ENCODE measurements around the gene WDR93. TPM values are rescaled to one million over a fixed set of nuclear protein-coding genes. Genes with fewer than 3 reads are reported as not detected.
A peak's percentile ranks its signal among the peaks of the same experiment; 100 is the strongest.

WDR93 gene
- total RNA-seq, 4 donors from 2014 or later: 0.13 to 0.42 (median 0.17) TPM; not detected in 1

- Histone ChIP-seq H3K9me3 (no peaks in the 10 kb centered on the region), H3K36me3 (no peaks in the 10 kb centered on the region), H3K27me3 (no peaks in the 10 kb centered on the region), H3K27ac (replicated peaks in 1 of 4) (no peak overlapping the region), H3K4me1 (peaks cover 4 to 23% (median 17%) of the 10 kb centered on the region in 4 donors), H3K4me3 (no peak overlapping the region)
- WGBS: 72% methylated on average over 12 of the region's 12 CpGs
- intact Hi-C loops (cut with DNase I): no loop called here
- TF ChIP-seq POLR2A (IDR thresholded peaks at IDR 0.05; ENCODE audit: low read depth): no peak
- TF ChIP-seq, protein P1, sequence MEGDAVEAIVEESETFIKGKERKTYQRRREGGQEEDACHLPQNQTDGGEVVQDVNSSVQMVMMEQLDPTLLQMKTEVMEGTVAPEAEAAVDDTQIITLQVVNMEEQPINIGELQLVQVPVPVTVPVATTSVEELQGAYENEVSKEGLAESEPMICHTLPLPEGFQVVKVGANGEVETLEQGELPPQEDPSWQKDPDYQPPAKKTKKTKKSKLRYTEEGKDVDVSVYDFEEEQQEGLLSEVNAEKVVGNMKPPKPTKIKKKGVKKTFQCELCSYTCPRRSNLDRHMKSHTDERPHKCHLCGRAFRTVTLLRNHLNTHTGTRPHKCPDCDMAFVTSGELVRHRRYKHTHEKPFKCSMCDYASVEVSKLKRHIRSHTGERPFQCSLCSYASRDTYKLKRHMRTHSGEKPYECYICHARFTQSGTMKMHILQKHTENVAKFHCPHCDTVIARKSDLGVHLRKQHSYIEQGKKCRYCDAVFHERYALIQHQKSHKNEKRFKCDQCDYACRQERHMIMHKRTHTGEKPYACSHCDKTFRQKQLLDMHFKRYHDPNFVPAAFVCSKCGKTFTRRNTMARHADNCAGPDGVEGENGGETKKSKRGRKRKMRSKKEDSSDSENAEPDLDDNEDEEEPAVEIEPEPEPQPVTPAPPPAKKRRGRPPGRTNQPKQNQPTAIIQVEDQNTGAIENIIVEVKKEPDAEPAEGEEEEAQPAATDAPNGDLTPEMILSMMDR (IDR thresholded peaks at IDR 0.05): peak in 2 of 3 experiments; percentile 23 to 30
- DNase-seq (ENCODE audit: extremely low spot score): no peak
Observed at GRCh38 chr15:89673165-89673512, 17.5 kb upstream of the WDR93 start.

GRCh38 chr15:89674526-89674925 lies 16.1 kb upstream of the WDR93 start:
- DNase-seq (ENCODE audit: extremely low spot score): no peak
- Histone ChIP-seq H3K4me1 (peaks cover 4 to 32% (median 22%) of the 10 kb centered on the region in 4 donors), H3K27me3 (no peaks in the 10 kb centered on the region), H3K36me3 (no peaks in the 10 kb centered on the region), H3K9me3 (no peaks in the 10 kb centered on the region), H3K4me3 (no peak overlapping the region), H3K27ac (replicated peaks in 1 of 4) (no peak overlapping the region)
- no peak for TF ChIP-seq EP300 (IDR thresholded peaks at IDR 0.05)
- no peak for TF ChIP-seq POLR2AphosphoS5 (IDR thresholded peaks at IDR 0.05)
- no peak for TF ChIP-seq POLR2A (IDR thresholded peaks at IDR 0.05; ENCODE audit: low read depth)
- TF ChIP-seq, protein P1 (IDR thresholded peaks at IDR 0.05): no peak
- intact Hi-C loops (cut with DNase I): no loop called here
- WGBS: 89% methylated on average over 4 of the region's 4 CpGs

- 79% methylated on average over 6 of the region's 6 CpGs for WGBS
- peak; percentile 60 for DNase-seq (ENCODE audit: extremely low spot score)
- Histone ChIP-seq H3K36me3 (no peaks in the 10 kb centered on the region), H3K27me3 (no peaks in the 10 kb centered on the region), H3K27ac (replicated peaks in 1 of 4) (no peak overlapping the region), H3K4me3 (no peak overlapping the region), H3K9me3 (no peaks in the 10 kb centered on the region), H3K4me1 (peaks cover 14 to 42% (median 32%) of the 10 kb centered on the region in 4 donors)
- TF ChIP-seq POLR2AphosphoS5 (IDR thresholded peaks at IDR 0.05): no peak
- TF ChIP-seq EP300 (IDR thresholded peaks at IDR 0.05): no peak
- intact Hi-C loops (cut with DNase I): no loop called here
Observed at GRCh38 chr15:89675606-89676005, 15.0 kb upstream of the WDR93 start.

- Histone ChIP-seq H3K4me1 (peaks cover 27 to 50% (median 37%) of the 10 kb centered on the region in 4 donors), H3K4me3 (no peak overlapping the region), H3K9me3 (no peaks in the 10 kb centered on the region), H3K27ac (replicated peaks in 1 of 4) (no peak overlapping the region), H3K36me3 (no peaks in the 10 kb centered on the region), H3K27me3 (no peaks in the 10 kb centered on the region)
- intact Hi-C loops (cut with DNase I): no loop called here
- DNase-seq (ENCODE audit: extremely low spot score): peak; percentile 87
- TF ChIP-seq EP300 (IDR thresholded peaks at IDR 0.05) (no peak), POLR2AphosphoS5 (IDR thresholded peaks at IDR 0.05) (no peak), POLR2A (IDR thresholded peaks at IDR 0.05; ENCODE audit: low read depth) (no peak)
- TF ChIP-seq, protein P1 (IDR thresholded peaks at IDR 0.05): no peak
- 100% methylated on average over 1 of the region's 1 CpG for WGBS
Observed at GRCh38 chr15:89677381-89677780, 13.2 kb upstream of the WDR93 start.

DNA sequence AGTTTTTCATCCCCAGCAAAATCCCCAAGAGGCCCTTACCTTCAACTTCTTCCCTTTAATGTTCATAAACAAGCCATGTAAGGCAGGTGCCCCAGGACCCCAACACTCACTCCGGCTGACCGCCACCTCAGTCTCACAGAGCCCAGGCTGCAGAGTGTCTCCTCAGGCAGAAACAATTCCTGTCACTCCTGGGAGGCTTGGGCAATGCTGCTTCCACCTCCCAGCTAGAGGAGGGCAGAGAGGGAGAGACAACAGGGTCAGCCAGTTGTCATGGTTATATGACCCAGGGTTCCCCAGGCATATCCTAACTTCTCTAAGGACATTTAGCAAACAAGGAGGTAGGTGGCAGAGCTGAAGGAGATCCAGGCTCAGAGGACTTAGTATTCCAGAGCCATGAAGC lies 11.4 kb upstream of the WDR93 start, which contains the start of gene PLIN1:
TSS of gene PLIN1 (minus strand) at position 156 of the 400 bp plus-strand sequence. CDS start 1,878 bp downstream, outside the sequence.
- intact Hi-C loops (cut with DNase I): no loop called here
- H3K4me1 ChIP-seq: peaks cover 25 to 37% (median 29%) of the 10 kb centered on the region in 4 donors
- no CpG with 5 or more reads among the region's 2 CpGs for WGBS
- H3K27me3 ChIP-seq: no peaks in the 10 kb centered on the region
- TF ChIP-seq POLR2AphosphoS5 (IDR thresholded peaks at IDR 0.05) (no peak), POLR2A (IDR thresholded peaks at IDR 0.05; ENCODE audit: low read depth) (no peak), EP300 (IDR thresholded peaks at IDR 0.05) (no peak)
- TF ChIP-seq, protein P1 (IDR thresholded peaks at IDR 0.05): no peak
- peaks cover 5 to 15% (median 12%) of the 10 kb centered on the region in 4 donors for H3K36me3 ChIP-seq
- peak within 1 kb of the TSS; percentile 71 to 87 (median 82) for H3K27ac ChIP-seq (replicated peaks in 1 of 4)
- no peak within 1 kb of the TSS for H3K4me3 ChIP-seq
- DNase-seq (ENCODE audit: extremely low spot score): peak; percentile 42
- no peaks in the 10 kb centered on the region for H3K9me3 ChIP-seq

Data from esophagus muscularis mucosa (tissue), 4 donors.